ENCODE data around the gene AATK. TPM values are rescaled to one million over a fixed set of nuclear protein-coding genes. Genes with fewer than 3 reads are reported as not detected.
A peak's percentile ranks its signal among the peaks of the same experiment; 100 is the strongest.

The AATK gene
- total and polyA plus RNA-seq, 2 of the 13 experiments (the other 11 are each of a cell fraction or from before 2014, with no cell fraction given): 2.9 to 8.4 TPM

DNA sequence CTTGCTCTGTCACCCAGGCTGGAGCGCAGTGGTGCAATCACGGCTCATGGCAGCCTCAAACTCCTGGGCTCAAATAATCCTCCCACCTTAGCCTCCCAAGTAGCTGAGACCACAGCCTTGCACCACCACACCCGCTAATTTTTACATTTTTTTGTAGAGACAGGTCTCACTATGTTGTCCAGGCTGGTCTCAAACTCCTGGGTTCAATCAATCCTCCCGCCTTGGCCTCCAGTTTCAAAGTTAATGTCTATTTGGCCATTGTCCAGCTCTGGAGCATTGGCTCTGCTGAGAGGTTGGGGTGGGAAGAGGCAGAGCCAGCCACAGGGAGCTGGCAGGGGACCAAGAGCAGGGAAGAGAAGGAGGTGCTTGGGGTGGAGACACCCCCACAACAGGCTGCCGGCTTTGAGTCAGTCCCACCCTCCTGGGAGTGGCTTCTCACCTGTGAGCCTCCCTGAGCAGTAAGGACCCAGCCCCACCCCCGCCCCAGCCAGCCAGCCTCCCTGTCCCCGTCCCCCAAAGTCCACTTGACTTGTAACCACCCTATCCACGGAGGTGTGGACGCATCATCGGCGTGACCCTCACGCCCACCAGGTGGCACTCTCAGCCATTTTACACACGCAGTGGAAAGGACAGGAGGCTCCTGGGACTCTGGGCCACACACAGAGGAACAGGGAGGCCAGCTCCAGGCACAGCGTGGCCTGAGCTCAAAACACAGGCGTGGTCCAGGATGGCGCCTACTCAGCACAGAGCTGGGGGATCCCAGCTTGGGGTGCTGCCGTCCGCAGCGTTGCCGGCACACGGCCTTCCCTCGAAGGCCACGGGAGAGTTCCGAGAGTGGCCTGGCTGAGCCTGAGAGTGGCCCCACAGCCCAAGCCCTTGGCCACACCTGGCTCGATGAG is 23.5 kb downstream of the AATK start (continued):
- TF ChIP-seq, protein P1, sequence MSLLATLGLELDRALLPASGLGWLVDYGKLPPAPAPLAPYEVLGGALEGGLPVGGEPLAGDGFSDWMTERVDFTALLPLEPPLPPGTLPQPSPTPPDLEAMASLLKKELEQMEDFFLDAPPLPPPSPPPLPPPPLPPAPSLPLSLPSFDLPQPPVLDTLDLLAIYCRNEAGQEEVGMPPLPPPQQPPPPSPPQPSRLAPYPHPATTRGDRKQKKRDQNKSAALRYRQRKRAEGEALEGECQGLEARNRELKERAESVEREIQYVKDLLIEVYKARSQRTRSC (CRISPR knock-in tag; IDR thresholded peaks at IDR 0.05; ENCODE audit: low read depth): no peak
- TF ChIP-seq, protein P2, sequence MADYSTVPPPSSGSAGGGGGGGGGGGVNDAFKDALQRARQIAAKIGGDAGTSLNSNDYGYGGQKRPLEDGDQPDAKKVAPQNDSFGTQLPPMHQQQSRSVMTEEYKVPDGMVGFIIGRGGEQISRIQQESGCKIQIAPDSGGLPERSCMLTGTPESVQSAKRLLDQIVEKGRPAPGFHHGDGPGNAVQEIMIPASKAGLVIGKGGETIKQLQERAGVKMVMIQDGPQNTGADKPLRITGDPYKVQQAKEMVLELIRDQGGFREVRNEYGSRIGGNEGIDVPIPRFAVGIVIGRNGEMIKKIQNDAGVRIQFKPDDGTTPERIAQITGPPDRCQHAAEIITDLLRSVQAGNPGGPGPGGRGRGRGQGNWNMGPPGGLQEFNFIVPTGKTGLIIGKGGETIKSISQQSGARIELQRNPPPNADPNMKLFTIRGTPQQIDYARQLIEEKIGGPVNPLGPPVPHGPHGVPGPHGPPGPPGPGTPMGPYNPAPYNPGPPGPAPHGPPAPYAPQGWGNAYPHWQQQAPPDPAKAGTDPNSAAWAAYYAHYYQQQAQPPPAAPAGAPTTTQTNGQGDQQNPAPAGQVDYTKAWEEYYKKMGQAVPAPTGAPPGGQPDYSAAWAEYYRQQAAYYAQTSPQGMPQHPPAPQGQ (CRISPR knock-in tag; IDR thresholded peaks at IDR 0.05; ENCODE audit: borderline replicate concordance): no peak
- TF ChIP-seq ZNF530 (CRISPR knock-in tag; IDR thresholded peaks at IDR 0.05; ENCODE audit: low read depth): no peak
- no peak for TF ChIP-seq TAF15 (IDR thresholded peaks at IDR 0.05; ENCODE audit: low read depth, low read length, poor library complexity, severe bottlenecking)
- no peak for TF ChIP-seq ZNF761 (CRISPR knock-in tag; conservative IDR thresholded peaks at IDR 0.05)
- no peak for TF ChIP-seq ZBED4 (CRISPR knock-in tag; IDR thresholded peaks at IDR 0.05; ENCODE audit: borderline replicate concordance)
- TF ChIP-seq MAFK (conservative IDR thresholded peaks at IDR 0.05 in 1 of 2, IDR thresholded peaks at IDR 0.05 in 1 of 2; ENCODE audit: low read length in 2 of 2): no peak
- TF ChIP-seq TRIM24 (CRISPR knock-in tag; IDR thresholded peaks at IDR 0.05): no peak
- TF ChIP-seq SOX13 (IDR thresholded peaks at IDR 0.05): no peak
- TF ChIP-seq SOX13 (CRISPR knock-in tag; conservative IDR thresholded peaks at IDR 0.05 in 1 of 2, IDR thresholded peaks at IDR 0.05 in 1 of 2): peak in 1 of 2 experiments; percentile 30; a peak in 1 of 4 replicates
- TF ChIP-seq SNAPC2 (CRISPR knock-in tag; IDR thresholded peaks at IDR 0.05): no peak
- TF ChIP-seq, protein P3, sequence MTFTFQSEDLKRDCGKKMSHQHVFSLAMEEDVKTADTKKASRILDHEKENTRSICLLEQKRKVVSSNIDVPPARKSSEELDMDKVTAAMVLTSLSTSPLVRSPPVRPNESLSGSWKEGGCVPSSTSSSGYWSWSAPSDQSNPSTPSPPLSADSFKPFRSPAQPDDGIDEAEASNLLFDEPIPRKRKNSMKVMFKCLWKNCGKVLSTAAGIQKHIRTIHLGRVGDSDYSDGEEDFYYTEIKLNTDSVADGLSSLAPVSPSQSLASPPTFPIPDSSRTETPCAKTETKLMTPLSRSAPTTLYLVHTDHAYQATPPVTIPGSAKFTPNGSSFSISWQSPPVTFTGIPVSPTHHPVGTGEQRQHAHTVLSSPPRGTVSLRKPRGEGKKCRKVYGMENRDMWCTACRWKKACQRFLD (CRISPR knock-in tag; IDR thresholded peaks at IDR 0.05; ENCODE audit: borderline replicate concordance): no peak
- no peak for TF ChIP-seq AKAP8 (CRISPR knock-in tag; IDR thresholded peaks at IDR 0.05)
- TF ChIP-seq NFATC3 (CRISPR knock-in tag; IDR thresholded peaks at IDR 0.05): no peak
- peak; percentile 78; the same call in 1 of the 2 replicates for TF ChIP-seq ARNT2 (CRISPR knock-in tag; IDR thresholded peaks at IDR 0.05; ENCODE audit: low read depth)
- no peak for TF ChIP-seq ATAD3A (CRISPR knock-in tag; IDR thresholded peaks at IDR 0.05)
- no peak for TF ChIP-seq MXI1 (IDR thresholded peaks at IDR 0.05; ENCODE audit: borderline replicate concordance, low read depth, low read length)
- TF ChIP-seq MLX (CRISPR knock-in tag; IDR thresholded peaks at IDR 0.05): no peak
- TF ChIP-seq ZNF816 (CRISPR knock-in tag; IDR thresholded peaks at IDR 0.05; ENCODE audit: borderline replicate concordance): no peak
- TF ChIP-seq ZNF501 (CRISPR knock-in tag; IDR thresholded peaks at IDR 0.05): no peak

Data from HepG2 (cell line).